CD4-positive, alpha-beta T cell (primary cell): ENCODE data around the gene SCUBE1. TPM values are rescaled to one million over a fixed set of nuclear protein-coding genes. Genes with fewer than 3 reads are reported as not detected.

ENCODE experiments used
- ATAC-seq: fragments of 200-7000 bp; cut with Tn5 transposase; one replicate; pipeline ENCODE4 v1.10.0; 2022; ENCODE audit warnings: mild to moderate bottlenecking; ENCODE audit not compliant: poor library complexity
- CTCF ChIA-PET: fragments of 350-600 bp; sonication (Branson Sonifier 250); formaldehyde crosslinking; loops from one replicate; lab custom pipeline; 2021; ENCODE audit warnings: antibody characterized with exemption, inconsistent platforms; lab: Charles Lee
- POLR2A ChIA-PET: fragments of 350-600 bp; sonication (Branson Sonifier 250); formaldehyde crosslinking; loops from one replicate; lab custom pipeline; 2021; ENCODE audit warnings: antibody characterized with exemption, inconsistent platforms; lab: Charles Lee
- DNase-seq, 14 experiments: peaks; one replicate each; pipeline ENCODE4 v3.0.0-alpha.2; 2013 to 2020; ENCODE audit warnings: mixed read lengths in 2 of 14
- H3K27ac ChIP-seq, 2 donors: one replicate each; pipeline versions ENCODE4 v1.5.1 to v1.7.0; 2013; ENCODE audit warnings: low read length in 2 of 2, low read depth in 1 of 2, mild to moderate bottlenecking in 1 of 2
- H3K27me3 ChIP-seq, 2 experiments: 1 replicate in 1 of 2; 2 replicates in 1 of 2; pipeline versions ENCODE4 v1.6.1 to v1.7.0; 2013; ENCODE audit warnings: low read length in 2 of 2, control low read depth in 1 of 2, mild to moderate bottlenecking in 1 of 2, moderate library complexity in 1 of 2; ENCODE audit not compliant: insufficient read depth in 2 of 2, control insufficient read depth in 1 of 2
- H3K36me3 ChIP-seq: one replicate; pipeline ENCODE4 v1.6.1; 2013; ENCODE audit warnings: low read length, control low read depth; ENCODE audit not compliant: insufficient read depth
- H3K4me1 ChIP-seq: one replicate; pipeline ENCODE4 v1.6.1; 2013; ENCODE audit warnings: low read length, control low read depth; ENCODE audit not compliant: insufficient read depth
- H3K4me3 ChIP-seq: one replicate; pipeline ENCODE4 v1.5.1; 2013; ENCODE audit warnings: mild to moderate bottlenecking, low read length, moderate library complexity
- H3K9me3 ChIP-seq, 2 experiments: 1 replicate in 1 of 2; 2 replicates in 1 of 2; pipeline versions ENCODE4 v1.6.1 to v1.7.0; 2013; ENCODE audit warnings: low read length in 2 of 2, mild to moderate bottlenecking in 2 of 2, control low read depth in 1 of 2, moderate library complexity in 1 of 2; ENCODE audit not compliant: control insufficient read depth in 1 of 2, insufficient read depth in 1 of 2
- H3K27ac Mint-ChIP-seq: one replicate; pipeline ENCODE4 v1.8.0; 2020; ENCODE audit warnings: mixed read lengths
- H3K27me3 Mint-ChIP-seq: one replicate; pipeline ENCODE4 v1.8.0; 2021; ENCODE audit warnings: mixed read lengths
- H3K36me3 Mint-ChIP-seq: one replicate; pipeline ENCODE4 v1.8.0; 2021; ENCODE audit warnings: low read depth, mixed read lengths
- H3K4me1 Mint-ChIP-seq: one replicate; pipeline ENCODE4 v1.8.0; 2021; ENCODE audit warnings: low read depth, mixed read lengths
- H3K4me3 Mint-ChIP-seq: one replicate; pipeline ENCODE4 v1.8.0; 2020; ENCODE audit warnings: mild to moderate bottlenecking, mixed read lengths
- H3K9me3 Mint-ChIP-seq: one replicate; pipeline ENCODE4 v1.8.0; 2020; ENCODE audit warnings: mixed read lengths
- CTCF ChIP-seq: fragments of 200-600 bp; IDR thresholded peaks from one replicate; pipeline ENCODE4 v1.8.0; 2022; ENCODE audit warnings: antibody characterized with exemption, mild to moderate bottlenecking
- intact Hi-C, 2 experiments: fragments of 100-400 bp; cut with DNase I in 1 of 2; cut with micrococcal nuclease in 1 of 2; formaldehyde crosslinking; loops; one replicate each; pipeline versions ENCODE4 v1.15.1 to v1.9.0; 2023 to 2025; cut with DNase I, micrococcal nuclease
- total RNA-seq, 174 experiments: library from RNA in 2 of 174; stranded (reverse) in 2 of 174; gene quantifications; one replicate each; pipeline ENCODE4 v1.2.3 and lab custom pipeline; 2021 to 2026

The SCUBE1 gene
- total RNA-seq, 2 experiments from 2014 or later, result not detected

DNA sequence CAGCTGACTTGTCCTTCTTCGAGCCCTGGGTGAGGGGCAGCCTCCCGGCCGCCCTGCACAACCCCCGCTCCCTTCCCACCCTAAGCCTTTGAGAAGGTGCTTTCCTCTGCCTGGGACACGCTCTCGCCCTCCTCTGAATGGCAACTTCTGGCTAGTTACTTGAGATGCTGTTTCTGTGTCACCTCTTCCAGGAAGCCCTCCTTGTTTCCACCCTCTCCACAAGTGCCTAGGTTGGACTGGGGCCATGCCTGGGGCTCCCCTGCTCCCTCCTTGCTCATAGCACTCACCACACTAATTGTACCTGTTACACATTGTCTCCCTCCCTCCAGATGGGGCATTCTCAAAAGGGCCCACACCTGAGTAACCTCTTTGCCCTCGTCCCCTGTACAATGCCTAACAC, 72.2 kb downstream of the SCUBE1 start:
- no peak for DNase-seq
- ATAC-seq, result no peak
- H3K27me3 Mint-ChIP-seq, result peaks cover 5% of the 10 kb centered on the region
- no peaks in the 10 kb centered on the region for H3K36me3 Mint-ChIP-seq
- H3K4me3 Mint-ChIP-seq, result no peak overlapping the region
- no peaks in the 10 kb centered on the region for H3K9me3 ChIP-seq
- no peak overlapping the region for H3K4me3 ChIP-seq
- H3K4me1 ChIP-seq, result no peaks in the 10 kb centered on the region
- CTCF ChIA-PET, result interaction anchor here (1.6 kb wide), 1 partner anchor 76 kb away, joined by 5 read pairs; no protein-coding TSS in a partner anchor
- no peaks in the 10 kb centered on the region for H3K4me1 Mint-ChIP-seq
- no peaks in the 10 kb centered on the region for H3K36me3 ChIP-seq
- POLR2A ChIA-PET, result no interaction called here
- TF ChIP-seq CTCF, result no peak
- intact Hi-C loops, result loop anchor here in 1 of 2 experiments (5.0 kb wide), 2 partner anchors 39 to 116 kb away; no protein-coding TSS in a partner anchor
- no peak overlapping the region for H3K27ac ChIP-seq
- no peaks in the 10 kb centered on the region for H3K27me3 ChIP-seq
- no peaks in the 10 kb centered on the region for H3K9me3 Mint-ChIP-seq
- H3K27ac Mint-ChIP-seq, result no peak overlapping the region

GRCh38 chr22:43270314-43270908, 72.8 kb downstream of the SCUBE1 start:
- intact Hi-C loops, result loop anchor here in 1 of 2 experiments (5.0 kb wide), 2 partner anchors 38 to 117 kb away; no protein-coding TSS in a partner anchor
- no peak for TF ChIP-seq CTCF
- ChIA-PET POLR2A (no interaction called here), CTCF (interaction anchor here (1.6 kb wide), 1 partner anchor 76 kb away, joined by 5 read pairs; no protein-coding TSS in a partner anchor)
- Histone ChIP-seq H3K9me3 (no peaks in the 10 kb centered on the region), H3K4me1 (peaks cover 2% of the 10 kb centered on the region), H3K4me3 (no peak overlapping the region), H3K27ac (no peak overlapping the region), H3K27me3 (no peaks in the 10 kb centered on the region), H3K36me3 (no peaks in the 10 kb centered on the region)
- Mint-ChIP-seq H3K27ac (no peak overlapping the region), H3K36me3 (no peaks in the 10 kb centered on the region), H3K9me3 (no peaks in the 10 kb centered on the region), H3K4me1 (no peaks in the 10 kb centered on the region), H3K4me3 (no peak overlapping the region), H3K27me3 (peaks cover 5% of the 10 kb centered on the region)
- DNase-seq, result no peak
- no peak for ATAC-seq

- peaks cover 6% of the 10 kb centered on the region for H3K4me1 Mint-ChIP-seq
- no peaks in the 10 kb centered on the region for H3K36me3 Mint-ChIP-seq
- H3K4me3 ChIP-seq, result no peak overlapping the region
- no peaks in the 10 kb centered on the region for H3K9me3 ChIP-seq
- no peak for ATAC-seq
- peaks cover 5% of the 10 kb centered on the region for H3K27me3 Mint-ChIP-seq
- no peak for DNase-seq
- intact Hi-C loops, result loop anchor here in 1 of 2 experiments (5.0 kb wide), 2 partner anchors 37 to 118 kb away; no protein-coding TSS in a partner anchor
- H3K9me3 Mint-ChIP-seq, result no peaks in the 10 kb centered on the region
- no peak for TF ChIP-seq CTCF
- ChIA-PET CTCF (interaction anchor here (1.6 kb wide), 1 partner anchor 77 kb away, joined by 5 read pairs; no protein-coding TSS in a partner anchor), POLR2A (no interaction called here)
- no peak overlapping the region for H3K27ac Mint-ChIP-seq
- peaks cover 9% of the 10 kb centered on the region for H3K4me1 ChIP-seq
- H3K27ac ChIP-seq, result no peak overlapping the region
- no peaks in the 10 kb centered on the region for H3K36me3 ChIP-seq
- H3K4me3 Mint-ChIP-seq, result no peak overlapping the region
- no peaks in the 10 kb centered on the region for H3K27me3 ChIP-seq
Measured at GRCh38 chr22:43269646-43270045, 73.5 kb downstream of the SCUBE1 start.
